Activated effector memory CD4-positive, alpha-beta T cell treated with Interleukin-2 at 50 U/mL for 16 hours (primary cell): Measurements from ENCODE around the gene LSM6.

Experiments used
- DNase-seq: peaks from one replicate; pipeline ENCODE4 v3.0.0-alpha.2; 2020

The LSM6 gene

GRCh38 chr4:146190456-146190855, 14.9 kb downstream of the LSM6 start:
- DNase-seq: no peak

DNA sequence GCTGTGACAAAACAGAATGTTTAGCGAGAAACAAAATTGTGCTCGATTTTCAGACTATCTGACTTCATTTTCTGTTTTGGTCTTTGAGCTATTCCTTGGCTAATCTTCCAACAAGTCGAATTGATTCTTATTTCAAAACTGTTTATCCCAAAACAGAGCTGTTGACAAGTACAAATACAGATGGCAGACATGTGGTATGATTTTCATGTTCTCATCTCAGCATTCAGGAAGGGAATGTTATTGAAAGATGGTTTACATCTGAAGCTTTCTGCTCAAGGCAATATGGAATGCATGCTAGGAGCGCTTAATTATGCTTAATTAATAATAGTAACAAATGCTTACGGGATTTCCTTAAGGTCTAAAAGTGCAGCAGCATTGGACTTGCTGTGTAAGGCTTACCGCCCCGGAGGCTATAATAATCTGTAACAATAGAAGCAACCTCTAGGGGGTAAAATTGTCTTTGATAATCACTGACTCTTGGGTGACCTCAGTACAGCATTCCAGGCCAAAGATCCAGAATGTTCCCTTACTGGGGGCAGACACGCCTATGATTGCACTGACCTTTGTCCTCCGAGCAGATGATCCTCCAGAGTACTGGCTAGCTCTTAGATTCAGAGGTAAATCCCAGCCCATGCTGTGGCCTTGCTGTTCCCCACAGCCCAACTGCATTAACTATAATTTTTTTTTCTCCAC, 16.4 kb downstream of the LSM6 start:
- DNase-seq: no peak

- no peak for DNase-seq
Observed at GRCh38 chr4:146193628-146194027, 18.1 kb downstream of the LSM6 start.

GRCh38 chr4:146194212-146194611, 18.7 kb downstream of the LSM6 start:
- no peak for DNase-seq

GRCh38 chr4:146202665-146203064, 27.1 kb downstream of the LSM6 start:
- DNase-seq: no peak

DNA sequence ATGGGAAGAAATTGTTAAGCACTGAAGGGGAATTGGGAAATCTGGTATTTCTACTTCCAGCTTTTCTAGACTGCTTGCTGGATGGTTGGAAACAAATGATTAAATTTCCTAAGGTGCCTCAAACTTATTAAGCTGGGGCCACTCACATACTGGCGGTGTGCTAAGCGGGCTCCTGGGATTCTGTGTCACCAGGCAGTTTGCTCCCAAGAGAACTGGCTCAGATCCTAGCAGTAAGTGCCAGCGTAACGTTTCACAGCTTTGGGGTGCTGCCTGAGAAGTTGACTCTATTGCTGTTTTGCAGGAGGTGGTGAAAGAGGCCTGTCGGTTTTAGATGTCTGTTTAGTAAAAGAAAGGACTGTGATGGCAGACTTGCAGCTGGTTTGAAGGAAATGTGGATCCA, 31.9 kb downstream of the LSM6 start:
- DNase-seq: no peak

DNA sequence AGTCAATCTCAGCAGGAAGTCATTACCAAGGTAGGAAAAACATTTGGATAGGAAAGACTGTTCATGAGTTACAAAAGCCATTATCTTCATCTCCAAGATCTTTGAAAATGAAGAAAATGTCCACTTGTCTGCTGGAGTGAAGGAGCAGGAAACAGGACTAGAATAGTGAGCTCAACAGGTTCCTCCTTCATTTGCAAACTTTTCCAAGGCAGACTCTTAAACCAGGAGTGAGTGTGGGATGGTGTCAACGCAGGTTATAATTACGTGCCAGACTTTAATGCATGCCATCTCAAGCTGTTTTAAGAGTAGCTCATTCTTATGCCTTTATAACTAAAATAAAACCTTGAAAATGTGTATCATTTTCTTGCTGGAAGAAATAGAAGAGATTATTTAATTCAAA, 35.4 kb downstream of the LSM6 start:
- no peak for DNase-seq

- no peak for DNase-seq
Observed at GRCh38 chr4:146211440-146211839, 35.9 kb downstream of the LSM6 start.

DNA sequence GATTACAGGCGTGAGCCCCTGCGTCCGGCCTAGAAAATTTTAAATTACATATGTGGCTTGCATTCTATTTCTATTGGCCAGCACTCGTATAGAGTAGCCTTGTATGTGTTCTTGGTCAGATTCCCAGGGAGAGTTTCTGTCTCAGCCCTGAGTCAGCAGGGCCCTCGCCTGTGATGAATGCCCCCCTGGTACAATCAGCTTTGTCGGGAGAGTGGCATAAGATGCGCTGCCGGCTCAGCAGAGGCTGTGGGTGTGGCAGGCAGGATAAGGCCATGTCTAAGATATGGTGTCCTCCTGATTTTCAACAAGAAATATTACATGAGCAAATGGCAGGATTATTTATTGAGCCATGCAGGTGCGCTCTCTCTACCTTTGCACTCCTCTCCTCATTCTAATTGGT, 37.3 kb downstream of the LSM6 start:
- DNase-seq: no peak

- DNase-seq: no peak
Observed at GRCh38 chr4:146214238-146214637, 38.7 kb downstream of the LSM6 start, which contains the start of gene REELD1. TSS of gene REELD1 (plus strand) at chr4:146214538. CDS start at chr4:146216953, 2,415 bp downstream.

GRCh38 chr4:146222313-146222712, 46.8 kb downstream of the LSM6 start:
- no peak for DNase-seq

DNA sequence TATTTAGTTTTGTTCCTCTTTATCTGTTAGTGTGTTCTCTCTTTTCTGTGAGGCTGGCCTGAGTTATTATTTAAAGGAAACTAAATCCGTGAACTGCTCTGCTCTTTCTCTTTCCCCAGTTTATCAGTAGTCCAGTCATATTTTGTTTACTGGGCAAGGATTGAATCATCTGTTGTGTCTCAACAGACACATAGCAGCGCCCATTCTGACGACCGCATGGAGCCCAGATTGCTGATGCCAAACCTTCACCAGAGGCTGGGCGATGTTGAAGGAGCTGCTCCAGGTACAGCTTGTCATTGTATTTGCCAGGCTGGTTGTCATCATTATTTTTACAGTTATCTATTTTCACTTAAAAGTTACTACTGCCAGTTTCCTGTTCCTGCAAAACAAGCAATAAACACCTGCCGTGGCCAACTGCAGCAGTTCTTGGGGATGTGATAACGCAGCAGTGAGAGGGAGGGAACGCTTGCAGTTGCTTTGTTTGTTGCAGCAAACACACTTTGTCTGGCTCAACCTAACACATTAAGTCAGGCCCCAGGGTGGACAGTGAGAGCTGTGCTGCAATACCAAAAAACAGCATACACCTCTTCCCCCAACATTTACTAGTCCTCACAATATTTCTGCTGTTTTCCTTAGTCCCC, 48.9 kb downstream of the LSM6 start:
- no peak for DNase-seq

GRCh38 chr4:146229406-146229805, 53.9 kb downstream of the LSM6 start:
- no peak for DNase-seq

- DNase-seq: no peak
Observed at GRCh38 chr4:146232131-146232722, 56.7 kb downstream of the LSM6 start.

DNA sequence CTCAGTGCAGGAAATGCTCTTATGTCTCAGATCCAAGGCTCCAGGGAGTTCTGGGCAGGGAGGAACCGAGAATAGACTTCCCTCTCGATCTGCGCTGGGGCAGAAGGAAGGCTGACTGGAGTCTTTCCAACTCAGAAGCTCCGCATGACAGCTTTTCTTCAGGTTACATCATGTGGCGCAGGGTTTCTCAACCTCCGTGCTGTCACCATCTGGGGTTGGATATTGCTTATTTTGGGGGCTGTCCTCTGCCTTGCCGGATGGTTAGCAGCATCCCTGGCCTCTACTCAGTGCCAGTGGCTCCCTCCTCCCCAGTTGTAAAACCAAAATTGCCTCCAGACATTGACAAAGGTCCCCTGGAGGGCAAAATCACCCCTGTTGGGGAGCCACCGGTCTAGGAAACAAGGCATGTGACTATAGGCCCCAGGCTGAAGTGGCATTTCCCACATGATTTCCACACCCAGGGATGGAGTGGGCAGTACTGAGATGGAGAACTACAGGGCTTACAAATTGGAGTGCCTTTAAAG, 60.2 kb downstream of the LSM6 start:
- no peak for DNase-seq

DNA sequence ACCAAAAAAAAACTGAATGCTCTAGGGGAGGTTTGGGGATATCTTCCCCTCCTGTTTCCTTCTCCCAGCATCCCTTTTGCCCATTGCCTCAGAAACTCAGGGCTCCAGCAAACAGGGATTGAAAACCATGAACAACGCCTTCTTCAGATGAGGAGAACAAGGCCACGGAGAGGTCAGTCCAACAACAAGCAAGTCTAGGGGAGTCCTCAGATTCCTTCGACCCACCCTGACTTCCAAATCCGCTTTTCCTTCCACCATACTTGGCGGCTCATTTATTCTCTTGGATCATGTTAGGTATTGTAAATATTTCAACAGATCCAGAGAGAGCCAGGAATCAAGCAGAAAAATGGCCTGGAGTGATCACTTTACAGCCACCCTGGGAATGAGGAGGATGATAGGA, 60.7 kb downstream of the LSM6 start:
- DNase-seq: no peak

DNA sequence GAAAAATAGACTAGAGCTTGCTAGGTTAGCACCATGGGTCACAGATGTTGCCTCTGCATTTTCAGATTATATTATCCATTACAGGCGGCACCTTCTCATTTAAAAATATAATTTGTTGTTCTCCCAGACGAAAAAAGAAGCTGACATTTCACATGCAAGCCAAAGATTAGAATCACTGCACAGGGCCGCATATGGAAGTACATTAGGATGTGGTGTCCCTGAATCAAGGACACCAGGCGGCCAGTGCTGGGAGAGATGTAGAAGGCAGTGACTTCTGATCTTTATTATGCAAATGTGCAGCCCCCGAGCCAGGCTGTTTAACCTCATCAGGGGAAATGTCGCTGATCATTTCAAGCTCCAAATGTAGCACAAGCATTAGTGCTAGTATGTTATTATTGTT, 61.6 kb downstream of the LSM6 start:
- no peak for DNase-seq

GRCh38 chr4:146238107-146238506, 62.6 kb downstream of the LSM6 start:
- no peak for DNase-seq
